ENCODE results near the gene PLXNB2.

PLXNB2 gene

DNA sequence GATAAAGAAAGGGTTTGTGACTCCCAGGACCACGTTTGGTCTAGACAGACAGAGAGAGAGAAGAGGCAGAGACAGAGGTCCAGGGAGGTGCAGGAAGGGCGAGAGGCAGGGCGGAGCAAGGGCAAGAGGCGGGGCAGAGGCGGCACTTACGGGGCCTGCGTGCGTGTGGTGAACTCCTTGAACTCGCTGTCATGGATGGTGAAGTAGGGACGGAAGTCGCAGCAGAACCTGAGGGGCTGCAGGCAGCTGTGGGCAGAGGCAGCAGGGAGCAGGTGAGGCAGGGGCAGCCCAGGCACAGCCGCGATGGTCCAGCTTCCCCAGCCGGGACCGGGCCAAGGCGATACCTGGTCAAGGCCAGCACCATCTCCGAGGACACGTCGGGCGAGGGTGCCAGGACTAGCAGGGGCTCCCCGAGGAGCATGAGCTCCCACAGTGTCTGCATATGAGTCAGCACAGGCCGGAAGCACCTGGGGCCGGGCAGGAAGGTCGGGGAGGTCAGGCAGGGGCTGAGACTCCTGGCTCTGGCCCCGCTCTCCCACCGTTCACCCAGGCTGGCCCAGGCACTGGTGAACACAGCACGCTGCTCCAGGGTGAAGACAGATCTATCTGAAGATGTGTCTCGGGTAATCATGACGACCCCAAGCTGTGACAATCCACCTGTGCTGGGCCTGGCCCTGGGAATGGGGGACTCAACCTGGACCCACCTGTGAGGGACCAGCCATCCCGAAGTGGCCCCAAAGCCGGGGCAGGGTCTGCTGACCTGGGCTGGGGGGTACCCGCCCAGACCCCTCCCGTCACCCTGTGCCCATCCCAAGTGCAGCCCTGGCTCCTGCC is 7.2 kb upstream of the PLXNB2 start:
- no peak for DNase-seq
- in situ Hi-C loops (cut with HindIII; ENCODE audit: low pct_ligation_motif_present, low pct_unique_long_range_greater_than_20kb, low sequenced_read_pairs) = no loop called here

GRCh38 chr22:50314081-50314454 is 6.6 kb upstream of the PLXNB2 start:
- no peak for DNase-seq
- in situ Hi-C loops (cut with HindIII; ENCODE audit: low pct_ligation_motif_present, low pct_unique_long_range_greater_than_20kb, low sequenced_read_pairs) = no loop called here

- in situ Hi-C loops (cut with HindIII; ENCODE audit: low pct_ligation_motif_present, low pct_unique_long_range_greater_than_20kb, low sequenced_read_pairs) = no loop called here
- DNase-seq = no peak
These were observed 6.2 kb upstream of the PLXNB2 start for GRCh38 chr22:50313600-50313999.

DNA sequence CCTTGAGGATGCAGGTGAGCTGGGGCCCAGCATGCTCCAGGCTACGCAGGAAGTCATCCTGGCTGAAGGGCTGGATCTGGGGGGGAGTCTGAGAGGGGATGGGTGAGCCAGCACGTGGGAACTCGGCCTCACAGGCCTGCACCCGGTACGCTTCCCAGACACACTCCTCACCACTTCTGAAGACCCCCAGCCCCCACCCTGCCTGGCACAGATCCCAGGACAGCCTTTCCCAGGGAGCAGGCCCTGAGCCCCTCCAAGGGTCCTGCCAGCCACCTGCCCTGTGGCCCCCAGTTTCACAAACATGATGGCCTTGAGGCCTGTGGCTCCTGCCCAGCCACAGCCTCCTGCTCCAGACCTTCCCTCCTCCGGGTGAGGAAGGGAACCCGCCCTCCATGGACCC is 5.6 kb upstream of the PLXNB2 start:
- in situ Hi-C loops (cut with HindIII; ENCODE audit: low pct_ligation_motif_present, low pct_unique_long_range_greater_than_20kb, low sequenced_read_pairs) = no loop called here
- DNase-seq = no peak

- in situ Hi-C loops (cut with HindIII; ENCODE audit: low pct_ligation_motif_present, low pct_unique_long_range_greater_than_20kb, low sequenced_read_pairs) = no loop called here
- no peak for DNase-seq
These were observed 4.9 kb upstream of the PLXNB2 start for GRCh38 chr22:50312371-50312770.

GRCh38 chr22:50311606-50312351 is 4.3 kb upstream of the PLXNB2 start:
- in situ Hi-C loops (cut with HindIII; ENCODE audit: low pct_ligation_motif_present, low pct_unique_long_range_greater_than_20kb, low sequenced_read_pairs) = no loop called here
- no peak for DNase-seq

DNA sequence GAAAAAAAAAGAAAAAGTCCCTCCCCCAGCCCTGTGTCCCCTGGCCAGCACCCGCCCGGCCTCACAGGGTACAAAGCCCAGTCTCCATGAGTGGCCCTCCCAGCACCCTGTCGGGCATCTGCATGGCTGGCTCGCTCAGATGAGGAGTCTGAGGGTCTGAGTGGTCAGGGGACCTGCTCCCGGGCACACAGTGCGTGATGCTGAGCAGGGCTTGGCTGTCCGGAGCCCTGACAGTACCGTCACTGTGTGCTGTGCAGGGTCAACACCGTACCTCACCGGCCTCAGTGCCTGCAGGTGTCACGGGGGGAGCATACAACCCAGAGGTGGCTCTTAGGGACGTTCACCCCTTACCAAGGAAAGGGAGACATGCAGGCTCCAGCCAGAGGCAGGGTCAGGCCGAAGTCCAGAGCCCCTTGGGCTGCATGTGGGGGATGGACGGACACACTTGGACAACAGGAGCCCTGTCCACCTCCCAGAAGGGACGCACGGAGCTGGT is 3.6 kb upstream of the PLXNB2 start:
- in situ Hi-C loops (cut with HindIII; ENCODE audit: low pct_ligation_motif_present, low pct_unique_long_range_greater_than_20kb, low sequenced_read_pairs) = no loop called here
- no peak for DNase-seq

- in situ Hi-C loops (cut with HindIII; ENCODE audit: low pct_ligation_motif_present, low pct_unique_long_range_greater_than_20kb, low sequenced_read_pairs) = no loop called here
- DNase-seq = no peak
These were observed 2.7 kb upstream of the PLXNB2 start for GRCh38 chr22:50310031-50310722.

- in situ Hi-C loops (cut with HindIII; ENCODE audit: low pct_ligation_motif_present, low pct_unique_long_range_greater_than_20kb, low sequenced_read_pairs) = no loop called here
- no peak for DNase-seq
These were observed 2.1 kb upstream of the PLXNB2 start for GRCh38 chr22:50309601-50309991.

GRCh38 chr22:50308986-50309600 is 1.6 kb upstream of the PLXNB2 start:
- no peak for DNase-seq
- in situ Hi-C loops (cut with HindIII; ENCODE audit: low pct_ligation_motif_present, low pct_unique_long_range_greater_than_20kb, low sequenced_read_pairs) = no loop called here

- in situ Hi-C loops (cut with HindIII; ENCODE audit: low pct_ligation_motif_present, low pct_unique_long_range_greater_than_20kb, low sequenced_read_pairs) = no loop called here
- no peak for DNase-seq
These were observed 1.1 kb upstream of the PLXNB2 start for GRCh38 chr22:50308597-50308935.

DNA sequence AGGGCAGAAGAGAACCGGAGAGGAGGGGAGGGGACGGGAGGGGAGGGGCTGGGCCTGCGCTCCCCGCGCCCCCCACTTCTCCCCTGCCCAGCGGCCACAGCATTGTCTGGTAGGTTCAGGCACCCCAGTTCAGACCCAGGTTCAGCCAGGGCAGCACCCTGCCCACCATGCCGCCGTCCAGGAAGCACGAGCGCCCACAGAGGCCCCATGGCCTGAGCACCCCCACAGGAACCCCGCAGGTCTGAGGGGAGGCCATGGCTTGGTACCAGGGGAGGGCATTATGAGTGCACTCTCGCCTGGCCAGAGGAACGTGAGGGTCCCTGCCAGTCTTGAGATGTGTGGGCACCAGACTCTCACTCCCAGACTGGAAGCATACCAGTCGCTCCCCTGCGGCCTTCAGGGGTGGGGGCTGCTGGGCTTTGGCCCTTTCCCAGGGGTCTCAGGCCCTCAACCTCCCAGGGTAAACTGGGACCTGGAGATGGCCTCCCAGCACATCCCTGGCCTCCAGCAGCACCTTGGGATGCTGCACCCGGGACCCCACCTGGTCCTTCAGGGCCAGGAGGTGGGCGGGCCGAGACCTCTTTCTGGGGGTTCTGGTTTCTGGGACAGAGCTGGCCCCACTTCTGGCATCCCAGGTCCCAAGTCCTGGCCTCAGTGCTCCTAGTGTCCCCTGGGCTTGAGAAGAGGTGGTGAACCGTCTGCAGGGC is 597 bp upstream of the PLXNB2 start:
- no peak for DNase-seq

GRCh38 chr22:50305923-50306566 is 1.4 kb downstream of the PLXNB2 start:
- peak; percentile 94 for DNase-seq
- in situ Hi-C loops (cut with HindIII; ENCODE audit: low pct_ligation_motif_present, low pct_unique_long_range_greater_than_20kb, low sequenced_read_pairs) = no loop called here

More for the DNA sequence above, 597 bp upstream of the PLXNB2 start:
- in situ Hi-C loops (cut with HindIII; ENCODE audit: low pct_ligation_motif_present, low pct_unique_long_range_greater_than_20kb, low sequenced_read_pairs) = no loop called here

GRCh38 chr22:50305393-50305922 is 2.0 kb downstream of the PLXNB2 start:
- no peak for DNase-seq
- in situ Hi-C loops (cut with HindIII; ENCODE audit: low pct_ligation_motif_present, low pct_unique_long_range_greater_than_20kb, low sequenced_read_pairs) = no loop called here

DNA sequence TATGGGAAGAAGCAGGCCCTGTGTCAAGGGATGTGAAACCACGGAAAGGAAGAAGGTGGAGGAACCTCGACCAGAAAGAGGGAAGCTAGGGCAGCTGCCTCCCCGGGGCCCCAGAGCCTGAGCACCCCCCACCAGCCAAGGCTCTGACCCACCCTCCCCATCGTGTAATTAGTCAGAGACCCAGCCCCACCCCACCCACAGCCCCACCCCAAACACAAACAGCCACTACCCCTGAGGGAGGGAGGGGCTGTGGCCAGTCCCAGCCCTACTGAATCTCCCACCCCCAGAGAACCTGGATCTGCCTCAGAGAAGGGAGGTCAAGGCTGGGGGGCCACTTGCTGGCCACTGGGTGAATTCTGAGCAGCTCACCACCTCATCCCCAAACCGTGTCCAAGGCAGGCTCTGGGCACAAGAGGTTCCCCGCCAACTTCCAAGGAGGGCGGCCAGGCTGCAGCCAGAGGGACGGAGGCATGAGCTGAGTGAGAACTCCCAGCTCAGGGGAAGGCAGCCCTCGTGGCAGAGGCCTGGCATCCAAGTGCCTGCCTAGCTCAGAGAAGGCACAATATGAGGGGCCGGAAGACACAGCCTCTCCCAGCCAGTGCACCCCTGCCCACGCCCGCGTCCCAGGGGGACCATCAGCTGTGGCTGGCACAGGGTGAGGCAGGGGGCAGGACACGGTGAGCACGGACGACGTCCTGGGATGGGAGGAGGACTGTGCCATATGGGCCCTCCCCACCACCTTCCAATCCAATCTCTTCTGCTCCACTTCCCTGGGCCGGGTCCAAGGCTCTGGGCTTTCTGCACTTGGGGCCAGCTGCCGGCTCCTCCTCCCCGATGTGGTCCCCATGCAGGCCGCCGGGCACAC is 2.7 kb downstream of the PLXNB2 start:
- peak; percentile 45 for DNase-seq
- in situ Hi-C loops (cut with HindIII; ENCODE audit: low pct_ligation_motif_present, low pct_unique_long_range_greater_than_20kb, low sequenced_read_pairs) = no loop called here

DNA sequence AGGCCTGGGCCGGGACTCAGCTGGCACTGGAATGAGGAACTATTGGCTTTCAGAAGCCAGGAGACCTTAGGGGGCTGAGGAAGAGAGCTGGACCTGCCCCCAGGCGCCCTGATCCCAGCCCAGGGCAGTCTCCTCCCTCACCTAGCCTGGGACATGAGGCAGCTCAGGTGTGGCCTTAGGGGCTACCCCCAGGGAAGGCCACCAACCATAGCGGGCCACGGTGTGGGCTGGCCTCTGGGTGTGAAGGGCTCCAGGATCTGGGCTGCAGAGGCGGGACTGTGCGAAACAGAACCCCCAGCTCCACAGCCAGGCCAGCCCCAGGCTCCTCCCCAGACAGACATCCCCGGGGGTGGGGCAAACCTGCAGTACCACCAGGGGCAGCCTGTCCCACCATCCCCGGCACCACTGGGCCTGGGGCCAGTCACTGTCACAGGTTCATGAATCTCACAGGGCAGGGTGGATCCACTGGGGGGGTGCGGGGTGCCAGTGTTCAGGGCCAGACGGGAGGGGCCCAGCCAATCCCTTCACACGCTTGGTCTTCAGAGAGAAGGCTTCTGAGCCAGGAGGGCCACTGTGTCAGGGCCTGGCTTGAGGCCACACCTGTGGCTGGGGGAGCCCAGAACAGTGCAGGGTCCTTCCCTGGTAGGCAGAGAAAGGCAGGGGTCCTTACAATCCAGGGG is 3.5 kb downstream of the PLXNB2 start:
- in situ Hi-C loops (cut with HindIII; ENCODE audit: low pct_ligation_motif_present, low pct_unique_long_range_greater_than_20kb, low sequenced_read_pairs) = no loop called here
- no peak for DNase-seq

GRCh38 chr22:50303515-50303847 is 4.0 kb downstream of the PLXNB2 start:
- no peak for DNase-seq
- in situ Hi-C loops (cut with HindIII; ENCODE audit: low pct_ligation_motif_present, low pct_unique_long_range_greater_than_20kb, low sequenced_read_pairs) = no loop called here
